ENCODE data around the gene TMEM81.

GRCh38 chr1:205064741-205065316, 19.4 kb downstream of the TMEM81 start:
- TF ChIP-seq CTCF (IDR thresholded peaks at IDR 0.05 in 8 of 11, conservative IDR thresholded peaks at IDR 0.05 in 3 of 11) (no peak), POLR2A (IDR thresholded peaks at IDR 0.05) (no peak)

Data from spleen (tissue), 7 donors.